Kidney epithelial cell (primary cell): Measurements from ENCODE around the gene GLCE. TPM values are rescaled to one million over a fixed set of nuclear protein-coding genes. Genes with fewer than 3 reads are reported as not detected.

Experiments used
- DNase-seq: peaks from one replicate; pipeline ENCODE4 v3.0.0-alpha.2; 2010; ENCODE audit warnings: low read depth
- H3K27me3 ChIP-seq: 2 replicates; pipeline ENCODE4 v1.6.0; 2011; ENCODE audit warnings: low read length; ENCODE audit not compliant: control insufficient read depth, insufficient read depth
- H3K36me3 ChIP-seq: 2 replicates; pipeline ENCODE4 v1.5.1; 2011; ENCODE audit warnings: low read length; ENCODE audit not compliant: control insufficient read depth, insufficient read depth
- H3K4me3 ChIP-seq: 2 replicates; pipeline ENCODE4 v1.5.1; 2011; ENCODE audit warnings: low read depth, mild to moderate bottlenecking, control low read depth, low read length
- total RNA-seq: library from RNA; depleted of rRNA; stranded (reverse); fragments of >200 nt; gene quantifications from 2 replicates; pipeline ENCODE4 v1.2.3, GENCODE V29; 2015
- TF ChIP-seq, protein P1 (sequence below): IDR thresholded peaks from 2 replicates; pipeline ENCODE4 v1.5.1; 2011; ENCODE audit warnings: mild to moderate bottlenecking, moderate library complexity, low read length, control low read depth, inconsistent platforms; ENCODE audit not compliant: insufficient read depth, poor library complexity, severe bottlenecking

Gene GLCE
- total RNA-seq, 1 donor from 2014 or later = 11.0 TPM

DNA sequence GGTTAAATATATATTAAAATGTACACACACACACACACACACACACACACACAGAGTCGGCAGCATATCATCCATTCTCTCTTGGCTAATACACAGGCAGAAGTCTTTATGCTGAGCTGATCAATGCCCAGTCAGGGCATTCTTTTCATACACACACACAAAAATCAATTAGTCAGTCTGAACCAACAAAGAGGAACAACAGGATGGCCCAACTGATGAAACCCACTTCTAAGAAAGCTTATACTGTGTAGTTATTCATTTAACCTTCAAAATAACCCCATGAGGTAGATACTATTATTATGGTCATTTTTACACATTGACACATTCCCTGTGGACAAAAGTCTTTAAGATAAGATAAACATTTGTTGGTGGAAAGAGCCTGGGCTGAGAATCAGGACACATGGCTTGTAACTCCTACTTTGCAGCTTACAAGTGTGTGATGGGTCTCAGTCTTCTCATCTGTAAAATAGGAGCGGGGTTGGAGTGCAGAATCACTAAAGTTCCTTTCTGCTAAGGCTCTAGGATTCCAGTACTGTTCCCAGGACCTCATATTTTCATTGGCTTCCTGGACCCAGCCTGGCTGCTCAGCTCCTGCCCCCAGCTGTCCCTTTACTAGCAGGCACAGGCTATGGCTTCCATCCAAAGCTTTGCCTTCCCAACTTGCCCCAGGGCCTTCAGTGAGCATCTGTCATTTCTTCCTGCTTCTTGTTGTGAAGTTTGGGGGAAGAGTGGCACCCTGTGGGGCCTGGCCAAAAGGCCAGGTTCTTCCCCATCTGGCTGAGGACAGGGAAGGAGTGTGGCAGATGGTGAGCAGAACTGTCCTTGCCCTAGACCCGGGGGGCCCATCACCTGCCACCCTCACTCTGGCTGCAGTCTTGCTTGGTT lies 27.2 kb upstream of the GLCE start:
- Histone ChIP-seq H3K4me3 (no peak overlapping the region), H3K27me3 (no peaks in the 10 kb centered on the region), H3K36me3 (no peaks in the 10 kb centered on the region)
- TF ChIP-seq, protein P1, sequence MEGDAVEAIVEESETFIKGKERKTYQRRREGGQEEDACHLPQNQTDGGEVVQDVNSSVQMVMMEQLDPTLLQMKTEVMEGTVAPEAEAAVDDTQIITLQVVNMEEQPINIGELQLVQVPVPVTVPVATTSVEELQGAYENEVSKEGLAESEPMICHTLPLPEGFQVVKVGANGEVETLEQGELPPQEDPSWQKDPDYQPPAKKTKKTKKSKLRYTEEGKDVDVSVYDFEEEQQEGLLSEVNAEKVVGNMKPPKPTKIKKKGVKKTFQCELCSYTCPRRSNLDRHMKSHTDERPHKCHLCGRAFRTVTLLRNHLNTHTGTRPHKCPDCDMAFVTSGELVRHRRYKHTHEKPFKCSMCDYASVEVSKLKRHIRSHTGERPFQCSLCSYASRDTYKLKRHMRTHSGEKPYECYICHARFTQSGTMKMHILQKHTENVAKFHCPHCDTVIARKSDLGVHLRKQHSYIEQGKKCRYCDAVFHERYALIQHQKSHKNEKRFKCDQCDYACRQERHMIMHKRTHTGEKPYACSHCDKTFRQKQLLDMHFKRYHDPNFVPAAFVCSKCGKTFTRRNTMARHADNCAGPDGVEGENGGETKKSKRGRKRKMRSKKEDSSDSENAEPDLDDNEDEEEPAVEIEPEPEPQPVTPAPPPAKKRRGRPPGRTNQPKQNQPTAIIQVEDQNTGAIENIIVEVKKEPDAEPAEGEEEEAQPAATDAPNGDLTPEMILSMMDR = no peak
- no peak for DNase-seq

DNA sequence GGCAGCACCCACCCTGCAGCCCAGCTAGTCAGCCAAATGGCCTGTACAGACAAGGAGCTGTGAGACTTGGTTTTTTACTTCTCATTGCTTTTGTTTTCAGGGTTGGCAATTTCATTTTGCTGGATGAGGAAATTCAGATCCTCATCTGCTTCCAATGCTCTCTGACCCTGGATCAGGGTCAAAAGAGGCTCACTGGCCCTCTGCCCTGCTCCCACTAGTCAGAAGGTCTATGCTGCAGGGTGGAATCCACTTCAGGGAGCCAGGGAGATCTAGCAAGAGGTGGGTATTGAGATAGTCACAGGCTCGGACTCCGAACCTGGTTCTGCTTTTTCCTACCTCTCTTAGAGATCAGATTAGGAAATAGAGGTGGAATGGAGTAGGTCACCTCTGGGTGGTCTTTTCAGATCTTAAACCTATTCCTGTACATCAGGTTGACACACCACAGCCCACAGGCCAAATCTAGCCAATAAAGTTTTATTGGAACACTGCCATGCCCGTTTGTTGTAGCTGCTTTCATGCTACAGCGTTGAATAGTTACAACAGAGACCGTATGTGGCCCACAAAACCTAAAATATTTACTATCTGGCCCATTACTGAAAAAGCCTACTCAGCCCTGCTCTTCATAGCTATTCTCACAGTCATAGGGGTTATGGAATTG lies 26.4 kb upstream of the GLCE start:
- H3K4me3 ChIP-seq = no peak overlapping the region
- H3K36me3 ChIP-seq = no peaks in the 10 kb centered on the region
- no peak for DNase-seq
- TF ChIP-seq, protein P1 = no peak
- no peaks in the 10 kb centered on the region for H3K27me3 ChIP-seq

DNA sequence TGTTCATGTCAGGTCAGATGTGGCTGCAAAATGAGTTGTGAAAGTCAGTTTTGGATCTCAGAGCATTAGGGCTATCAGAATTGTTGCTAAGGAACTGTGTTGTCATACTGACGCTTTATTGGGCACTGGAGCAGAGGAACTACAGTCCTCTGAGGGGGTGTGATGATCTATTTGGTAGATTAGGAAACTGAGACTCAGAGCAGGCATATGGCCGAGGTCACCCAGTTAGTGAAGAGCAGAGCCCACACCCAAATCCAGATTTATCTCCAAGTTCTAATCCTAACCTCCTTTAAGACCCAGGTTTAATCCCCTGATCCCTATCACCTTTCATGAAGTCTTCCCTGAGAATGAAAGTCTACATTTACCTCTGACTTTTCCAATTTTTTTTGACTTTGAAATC lies 25.6 kb upstream of the GLCE start:
- TF ChIP-seq, protein P1 = no peak
- Histone ChIP-seq H3K27me3 (peaks cover 2% of the 10 kb centered on the region), H3K4me3 (no peak overlapping the region), H3K36me3 (no peaks in the 10 kb centered on the region)
- no peak for DNase-seq

DNA sequence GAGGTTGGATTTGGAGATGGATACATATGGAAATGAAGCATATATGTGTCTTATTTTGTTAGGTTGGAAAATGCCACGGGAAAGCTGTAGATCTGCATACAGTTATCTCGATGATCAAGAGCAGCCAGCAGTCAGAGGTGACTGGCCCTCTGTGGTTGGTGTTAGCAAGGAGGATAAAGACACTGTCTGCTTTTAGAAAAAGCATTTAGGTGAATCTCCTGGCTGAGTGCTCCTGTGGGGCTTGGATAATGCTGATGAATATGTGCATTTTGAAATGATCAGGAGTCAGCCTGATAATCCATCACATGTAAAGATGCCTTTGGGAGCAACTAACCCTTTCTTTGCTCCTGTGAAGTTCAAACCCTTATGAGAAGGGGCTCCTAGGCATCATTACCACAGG lies 24.9 kb upstream of the GLCE start:
- DNase-seq = no peak
- peaks cover 4% of the 10 kb centered on the region for H3K27me3 ChIP-seq
- H3K4me3 ChIP-seq = no peak overlapping the region
- no peaks in the 10 kb centered on the region for H3K36me3 ChIP-seq
- TF ChIP-seq, protein P1 = no peak

DNA sequence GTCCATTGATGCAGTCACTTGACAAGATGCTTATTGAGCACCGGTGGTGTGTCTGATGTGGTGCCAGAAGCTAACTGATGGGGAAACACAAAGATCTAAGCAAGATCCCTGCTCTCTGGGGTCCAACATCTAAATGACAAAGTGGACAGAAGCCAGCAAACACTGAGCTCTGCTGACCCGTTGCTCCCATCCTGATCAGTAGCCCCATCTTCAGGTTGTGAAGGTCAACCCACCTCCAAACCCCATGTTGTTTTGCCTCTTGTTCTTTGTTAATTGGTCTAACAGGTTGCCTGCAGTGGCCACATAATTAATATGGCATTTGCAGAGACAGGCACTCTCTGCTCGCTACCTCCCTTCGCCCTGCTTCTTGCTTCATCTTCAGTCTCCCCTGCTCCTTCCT lies 21.5 kb upstream of the GLCE start:
- Histone ChIP-seq H3K27me3 (peaks cover 4% of the 10 kb centered on the region), H3K36me3 (no peaks in the 10 kb centered on the region), H3K4me3 (no peak overlapping the region)
- TF ChIP-seq, protein P1 = no peak
- no peak for DNase-seq
